ENCODE measurements around the gene FRAS1. TPM values are rescaled to one million over a fixed set of nuclear protein-coding genes. Genes with fewer than 3 reads are reported as not detected.
A peak's percentile ranks its signal among the peaks of the same experiment; 100 is the strongest.

FRAS1 gene
- total RNA-seq, 1 experiment from 2014 or later = 0.23 TPM

DNA sequence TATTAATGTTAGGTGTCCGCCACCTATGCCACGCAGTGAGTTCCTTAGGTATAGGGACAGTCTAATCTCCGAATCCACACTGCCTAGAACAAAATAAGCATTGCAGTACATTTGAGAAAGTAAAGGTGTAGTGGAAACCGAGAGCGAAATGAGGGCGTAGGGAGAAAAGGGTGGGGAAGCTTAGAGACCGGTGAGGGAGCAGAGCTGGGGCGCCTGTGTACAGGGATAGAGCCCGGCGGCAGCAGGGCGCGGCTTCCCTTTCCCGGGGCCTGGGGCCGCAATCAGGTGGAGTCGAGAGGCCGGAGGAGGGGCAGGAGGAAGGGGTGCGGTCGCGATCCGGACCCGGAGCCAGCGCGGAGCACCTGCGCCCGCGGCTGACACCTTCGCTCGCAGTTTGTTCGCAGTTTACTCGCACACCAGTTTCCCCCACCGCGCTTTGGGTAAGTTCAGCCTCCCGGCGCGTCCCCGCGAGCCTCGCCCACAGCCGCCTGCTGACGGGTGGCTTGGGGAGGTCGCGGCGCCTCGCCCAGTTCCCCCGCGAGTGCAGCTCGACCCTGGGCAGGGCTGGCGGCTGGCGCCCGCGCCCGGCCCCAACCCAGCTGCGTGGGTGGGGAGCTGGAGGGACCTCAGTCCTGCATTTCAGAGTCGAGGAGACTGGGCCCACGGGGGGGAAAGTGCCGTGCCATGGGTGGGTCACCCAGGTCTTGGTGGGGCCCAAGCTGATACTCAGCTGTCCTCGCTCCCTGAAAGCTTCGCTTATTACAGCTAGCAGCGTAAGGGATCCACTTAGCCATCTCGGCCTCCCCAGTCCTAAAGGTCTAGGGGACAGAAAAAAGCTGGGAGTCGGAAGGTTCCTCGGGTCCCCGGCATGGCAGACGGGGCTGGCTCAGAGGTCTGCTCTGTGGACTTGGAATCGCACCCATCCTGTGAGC is 494.6 kb downstream of the FRAS1 start, which contains the start of gene ANXA3:
Gene ANXA3 (plus strand): TSS at position 351 of the 932 bp plus-strand sequence. CDS start 2,704 bp downstream, outside the sequence.
- POLR2A ChIA-PET = no interaction called here
- in situ Hi-C loops (cut with HindIII; ENCODE audit: low pct_unique_long_range_greater_than_20kb, low sequenced_read_pairs) = no loop called here
- BruUV-seq (replicated peaks) = no TSS peak
- no peaks in the 10 kb centered on the region for H3K9me3 ChIP-seq (ENCODE audit: control insufficient read depth, insufficient read depth, low read depth, low read length)
- no peak within 1 kb of the TSS for H3K27ac ChIP-seq (ENCODE audit: low read length)
- H3K36me3 ChIP-seq (ENCODE audit: control insufficient read depth, insufficient read depth, low read length) = no peaks in the 10 kb centered on the region; the same call in 1 of the 2 replicates
- no peaks in the 10 kb centered on the region for H3K4me1 ChIP-seq (ENCODE audit: control insufficient read depth, insufficient read depth, low read length)
- H3K27me3 ChIP-seq (ENCODE audit: control insufficient read depth, insufficient read depth, low read length) = peaks cover 10% of the 10 kb centered on the region
- DNase-seq (ENCODE audit: low read depth, low spot score) = no peak
- TF ChIP-seq POLR2AphosphoS5 (IDR thresholded peaks at IDR 0.05; ENCODE audit: low read depth, low read length) (no peak), TCF7L2 (IDR thresholded peaks at IDR 0.05; ENCODE audit: low read depth, low read length) (no peak), SIN3A (IDR thresholded peaks at IDR 0.05; ENCODE audit: borderline replicate concordance, insufficient read depth, low read depth, low read length) (no peak), REST (IDR thresholded peaks at IDR 0.05; ENCODE audit: insufficient read depth in 1 of 2, low read depth in 2 of 2, low read length in 1 of 2) (no peak)
- TF ChIP-seq, protein P1, sequence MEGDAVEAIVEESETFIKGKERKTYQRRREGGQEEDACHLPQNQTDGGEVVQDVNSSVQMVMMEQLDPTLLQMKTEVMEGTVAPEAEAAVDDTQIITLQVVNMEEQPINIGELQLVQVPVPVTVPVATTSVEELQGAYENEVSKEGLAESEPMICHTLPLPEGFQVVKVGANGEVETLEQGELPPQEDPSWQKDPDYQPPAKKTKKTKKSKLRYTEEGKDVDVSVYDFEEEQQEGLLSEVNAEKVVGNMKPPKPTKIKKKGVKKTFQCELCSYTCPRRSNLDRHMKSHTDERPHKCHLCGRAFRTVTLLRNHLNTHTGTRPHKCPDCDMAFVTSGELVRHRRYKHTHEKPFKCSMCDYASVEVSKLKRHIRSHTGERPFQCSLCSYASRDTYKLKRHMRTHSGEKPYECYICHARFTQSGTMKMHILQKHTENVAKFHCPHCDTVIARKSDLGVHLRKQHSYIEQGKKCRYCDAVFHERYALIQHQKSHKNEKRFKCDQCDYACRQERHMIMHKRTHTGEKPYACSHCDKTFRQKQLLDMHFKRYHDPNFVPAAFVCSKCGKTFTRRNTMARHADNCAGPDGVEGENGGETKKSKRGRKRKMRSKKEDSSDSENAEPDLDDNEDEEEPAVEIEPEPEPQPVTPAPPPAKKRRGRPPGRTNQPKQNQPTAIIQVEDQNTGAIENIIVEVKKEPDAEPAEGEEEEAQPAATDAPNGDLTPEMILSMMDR (IDR thresholded peaks at IDR 0.05) = no peak
- ATAC-seq = peak; percentile 63; the same call in 1 of the 2 replicates
- H3K4me3 ChIP-seq (ENCODE audit: low read depth in 2 of 2, low read length in 2 of 2) = peak within 1 kb of the TSS; percentile 35 to 43
- intact Hi-C loops (cut with micrococcal nuclease; ENCODE audit: unreplicated experiment) = no loop called here
- CTCF ChIA-PET = no interaction called here

DNA sequence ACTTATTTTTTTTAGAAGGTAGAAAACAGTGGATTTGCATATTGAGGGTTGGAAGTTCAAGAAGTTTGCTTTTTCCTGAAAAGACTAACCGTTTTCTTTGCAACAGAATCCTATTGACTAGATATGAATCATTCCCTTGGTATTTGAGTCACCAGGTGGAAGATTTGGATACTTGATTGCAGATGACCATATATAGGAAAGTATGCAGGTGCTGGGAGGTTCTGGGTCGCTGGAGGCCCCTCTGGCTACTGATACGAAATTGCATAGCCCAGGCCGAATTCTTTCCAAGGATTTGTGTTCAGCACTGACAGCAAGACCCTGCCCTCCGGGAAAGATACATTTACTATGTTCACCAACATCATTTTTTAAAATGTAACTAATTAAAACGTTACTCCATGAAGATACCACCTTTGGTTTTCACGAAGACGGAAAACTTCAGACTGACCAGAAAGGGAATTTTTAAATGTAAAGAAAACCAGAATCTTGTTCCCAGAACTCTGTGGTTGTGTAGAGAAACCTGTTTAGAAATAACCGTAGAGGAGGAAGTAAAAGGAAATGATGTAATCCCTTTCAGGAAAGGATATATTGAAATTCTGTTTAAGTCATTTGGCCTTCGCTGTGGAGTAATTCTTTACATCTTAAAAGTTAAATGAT is 495.4 kb downstream of the FRAS1 start:
- CTCF ChIA-PET = no interaction called here
- Histone ChIP-seq H3K9me3 (ENCODE audit: control insufficient read depth, insufficient read depth, low read depth, low read length) (no peaks in the 10 kb centered on the region), H3K27me3 (ENCODE audit: control insufficient read depth, insufficient read depth, low read length) (peaks cover 10% of the 10 kb centered on the region), H3K4me3 (ENCODE audit: low read depth in 2 of 2, low read length in 2 of 2) (peak overlapping the region in 1 of 2 experiments; percentile 43; a peak in 1 of 4 replicates), H3K4me1 (ENCODE audit: control insufficient read depth, insufficient read depth, low read length) (no peaks in the 10 kb centered on the region), H3K27ac (ENCODE audit: low read length) (no peak overlapping the region), H3K36me3 (ENCODE audit: control insufficient read depth, insufficient read depth, low read length) (no peaks in the 10 kb centered on the region; the same call in 1 of the 2 replicates)
- no TSS peak for BruUV-seq (replicated peaks)
- no peak for TF ChIP-seq SIN3A (IDR thresholded peaks at IDR 0.05; ENCODE audit: borderline replicate concordance, insufficient read depth, low read depth, low read length)
- no peak for TF ChIP-seq REST (IDR thresholded peaks at IDR 0.05; ENCODE audit: insufficient read depth in 1 of 2, low read depth in 2 of 2, low read length in 1 of 2)
- TF ChIP-seq TCF7L2 (IDR thresholded peaks at IDR 0.05; ENCODE audit: low read depth, low read length) = no peak
- TF ChIP-seq, protein P1 (IDR thresholded peaks at IDR 0.05) = no peak
- TF ChIP-seq POLR2AphosphoS5 (IDR thresholded peaks at IDR 0.05; ENCODE audit: low read depth, low read length) = no peak
- intact Hi-C loops (cut with micrococcal nuclease; ENCODE audit: unreplicated experiment) = no loop called here
- in situ Hi-C loops (cut with HindIII; ENCODE audit: low pct_unique_long_range_greater_than_20kb, low sequenced_read_pairs) = no loop called here
- POLR2A ChIA-PET = no interaction called here
- no peak for ATAC-seq
- DNase-seq (ENCODE audit: low read depth, low spot score) = no peak

All from Panc1 (cell line).